NCI-H748 treated with DMSO at 0.1 percent for 48 hours (cell line): ENCODE measurements around the gene ANKRD34A.

Source experiments
- DNase-seq: peaks from one replicate; lab custom pipeline; 2025; lab: John Stamatoyannopoulos, UW

The ANKRD34A gene

DNA sequence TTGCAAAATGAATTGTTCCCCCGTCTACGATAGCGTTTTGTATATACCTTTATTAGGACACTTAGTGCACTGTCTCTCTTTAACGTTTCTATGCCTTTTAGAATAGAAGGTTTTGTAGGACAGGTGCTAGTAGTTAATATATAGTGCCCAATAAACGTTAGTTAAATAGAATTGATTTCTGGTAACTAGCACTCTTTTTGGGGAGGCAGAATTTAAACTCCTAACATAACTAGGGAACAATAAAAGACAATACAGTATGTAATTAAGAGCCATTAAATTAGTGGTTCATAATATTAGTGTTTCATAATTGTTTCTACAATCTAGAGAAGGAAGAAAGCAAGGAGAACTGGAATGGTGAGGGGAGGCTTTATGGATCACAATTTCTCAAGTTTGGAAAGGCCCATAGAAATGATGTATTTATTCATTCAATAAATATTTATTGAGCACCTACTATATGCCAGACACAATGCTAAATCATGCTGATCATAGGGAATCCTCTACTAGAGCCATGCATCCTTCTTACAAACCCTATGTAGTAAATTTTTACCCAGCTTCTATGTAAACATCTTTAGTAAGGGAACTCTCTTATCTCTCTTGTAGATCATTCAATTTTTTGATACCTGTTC is 857 bp upstream of the ANKRD34A start:
- DNase-seq, result no peak

DNA sequence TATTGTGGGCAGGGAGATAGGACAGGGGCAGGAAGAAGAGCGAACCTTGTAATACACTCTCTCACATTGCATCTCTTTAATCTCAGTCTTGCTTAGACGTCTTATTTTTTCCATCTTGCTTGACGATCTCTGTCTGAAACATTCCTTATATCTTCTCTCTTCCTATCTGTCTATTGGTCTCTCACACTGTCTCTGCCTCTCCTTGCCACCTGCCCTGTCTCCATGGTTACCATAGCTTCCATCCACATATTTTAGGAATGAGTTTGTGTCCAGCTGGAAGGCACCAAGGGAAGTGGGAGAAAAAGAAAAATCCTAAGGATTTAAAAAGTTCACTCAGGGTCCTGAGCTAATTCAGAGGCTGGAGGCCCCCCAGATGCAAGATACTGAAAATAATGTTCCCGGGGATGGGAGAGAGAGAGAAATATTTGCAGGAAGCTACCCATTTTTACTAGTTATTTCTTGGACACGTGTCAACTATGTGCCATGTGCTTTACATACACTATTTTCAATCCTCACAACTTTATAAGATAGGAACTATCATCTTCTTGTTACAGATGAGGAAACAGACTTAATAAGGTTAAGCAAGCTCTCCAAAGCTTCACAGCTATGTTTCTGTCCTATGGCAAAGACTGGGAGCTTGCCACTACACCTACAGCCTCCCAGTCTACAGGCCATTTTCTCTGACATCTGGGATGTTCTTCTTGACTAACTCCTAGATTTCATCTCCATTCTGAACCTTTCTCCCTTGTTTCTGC is 933 bp downstream of the ANKRD34A start:
- peak; percentile 49 for DNase-seq

DNA sequence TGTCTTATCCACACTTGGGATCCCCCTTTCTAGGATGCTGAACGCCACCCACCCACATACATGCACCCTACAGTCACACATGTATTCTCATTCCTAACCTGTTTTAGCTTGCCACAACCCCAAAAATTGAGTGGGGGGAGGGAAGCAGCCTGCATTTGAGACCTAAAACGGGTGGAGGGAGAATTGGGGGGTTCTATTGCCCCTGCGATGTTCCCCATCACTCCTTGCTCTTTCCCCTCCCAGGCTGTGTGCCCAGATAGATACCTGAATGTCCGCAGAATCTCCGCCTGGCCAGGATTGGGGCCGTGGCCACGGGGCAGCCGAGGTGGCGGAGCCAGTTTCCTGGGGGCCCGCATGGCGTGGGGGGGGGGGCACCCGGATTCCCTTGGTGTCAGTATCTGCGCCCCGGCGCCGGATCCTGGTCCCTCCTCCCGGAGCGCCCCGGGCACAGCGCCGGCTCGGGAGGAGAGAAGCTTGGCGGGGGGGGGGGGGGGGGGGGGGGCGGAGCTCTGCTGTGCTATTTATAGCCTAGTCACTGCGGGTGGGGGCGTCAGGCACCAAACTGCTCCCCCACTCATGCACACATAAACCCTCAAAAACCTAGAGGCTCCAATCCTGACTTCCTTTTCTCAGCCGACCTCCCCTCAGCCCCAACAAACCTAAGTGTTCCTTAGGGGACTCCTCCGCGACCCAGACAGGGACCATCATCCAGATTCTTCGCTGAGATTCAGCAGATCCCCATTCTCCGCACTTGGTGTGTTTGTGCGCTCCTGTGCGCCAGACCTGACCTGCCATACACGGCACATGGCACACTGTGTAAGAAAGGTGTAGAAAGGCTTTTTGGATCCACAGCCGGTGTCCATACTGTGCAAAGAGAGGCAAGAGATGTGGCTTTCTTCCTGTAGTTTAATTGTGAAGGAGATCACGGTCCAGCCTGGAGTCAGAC is 1.9 kb downstream of the ANKRD34A start:
- peak; percentile 29 for DNase-seq

DNA sequence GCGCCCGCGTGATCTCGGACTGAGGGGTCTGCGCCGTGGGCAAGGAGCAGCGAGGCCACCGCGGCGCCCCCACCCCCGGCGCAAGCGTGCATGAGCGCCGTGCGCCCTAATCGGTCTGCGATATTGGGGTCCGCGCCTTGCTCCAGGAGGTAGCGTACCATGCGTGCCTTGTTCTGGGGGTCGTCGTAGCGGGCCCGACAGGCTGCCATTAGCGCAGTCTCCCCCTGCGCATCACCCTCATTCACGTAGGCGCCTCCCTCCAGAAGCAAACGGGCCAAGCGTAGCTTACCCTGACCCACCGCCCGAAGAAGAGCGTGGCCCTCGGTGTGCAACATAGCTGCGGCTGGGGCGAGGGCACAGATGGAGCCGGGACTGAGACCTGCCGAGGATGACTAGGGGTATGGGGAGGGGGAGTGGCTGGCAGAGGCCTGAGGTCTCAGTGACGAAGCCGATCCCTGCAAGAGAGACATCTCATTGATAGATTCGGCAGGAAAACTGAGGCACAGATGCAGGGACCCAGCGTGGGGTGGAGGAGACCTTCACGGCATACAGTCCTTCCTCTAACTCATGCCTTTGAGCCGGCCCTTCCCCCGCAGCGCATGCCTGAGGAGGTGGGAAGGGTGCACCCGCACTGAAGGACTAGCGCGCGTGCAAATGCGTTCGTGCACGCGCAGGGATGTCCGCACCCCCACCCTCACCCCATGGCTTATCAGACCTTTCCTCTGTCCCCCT is 2.8 kb downstream of the ANKRD34A start:
- DNase-seq, result no peak

DNA sequence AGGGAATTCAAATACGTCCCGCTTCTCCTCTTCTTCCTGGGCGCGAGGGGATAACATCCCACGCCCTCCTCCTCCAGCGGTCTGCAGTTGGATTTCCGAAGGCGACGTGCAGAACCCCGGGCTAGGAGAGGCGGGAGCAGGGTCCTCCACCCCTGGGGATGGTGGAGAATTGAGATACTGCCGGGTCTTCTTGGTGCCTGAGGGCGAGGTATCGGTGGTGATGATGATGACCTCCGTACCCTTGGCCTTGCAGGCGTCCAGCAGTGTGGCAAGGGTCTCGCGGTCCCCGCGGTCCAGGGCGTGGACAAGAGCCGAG is 3.3 kb downstream of the ANKRD34A start:
- DNase-seq, result no peak

DNA sequence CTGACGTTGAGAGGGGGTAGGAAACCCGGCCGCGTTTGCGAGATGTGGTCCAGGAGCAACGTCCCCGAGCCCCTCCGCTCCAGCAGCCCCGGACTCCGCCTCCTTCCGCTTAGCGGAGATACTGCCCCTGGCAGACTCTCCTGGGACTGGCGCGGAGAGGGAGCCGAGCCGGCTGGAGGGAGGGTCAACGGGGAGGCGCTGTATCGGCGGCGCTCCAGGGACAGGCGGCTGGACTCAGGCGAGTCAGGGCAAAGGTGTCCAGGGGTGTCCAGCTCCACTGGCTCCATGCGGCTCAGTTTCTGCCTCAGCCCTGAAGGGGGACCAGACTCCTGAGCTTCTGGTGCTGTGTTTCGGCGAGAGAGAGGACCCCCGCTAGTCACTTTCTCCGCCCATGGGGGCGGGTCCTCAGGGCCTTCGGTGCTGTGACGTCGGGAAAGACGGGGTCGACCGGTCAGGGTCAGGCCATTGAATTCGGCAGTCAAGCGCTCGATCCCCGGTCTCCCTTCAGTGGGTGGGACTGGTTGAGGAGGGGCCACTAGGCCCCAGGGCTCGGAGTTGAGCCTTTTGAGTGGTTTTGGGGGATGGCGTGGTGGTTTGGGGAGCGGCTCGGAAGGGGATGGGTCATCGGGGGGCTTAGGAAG is 3.8 kb downstream of the ANKRD34A start:
- peak; percentile 52 for DNase-seq

DNA sequence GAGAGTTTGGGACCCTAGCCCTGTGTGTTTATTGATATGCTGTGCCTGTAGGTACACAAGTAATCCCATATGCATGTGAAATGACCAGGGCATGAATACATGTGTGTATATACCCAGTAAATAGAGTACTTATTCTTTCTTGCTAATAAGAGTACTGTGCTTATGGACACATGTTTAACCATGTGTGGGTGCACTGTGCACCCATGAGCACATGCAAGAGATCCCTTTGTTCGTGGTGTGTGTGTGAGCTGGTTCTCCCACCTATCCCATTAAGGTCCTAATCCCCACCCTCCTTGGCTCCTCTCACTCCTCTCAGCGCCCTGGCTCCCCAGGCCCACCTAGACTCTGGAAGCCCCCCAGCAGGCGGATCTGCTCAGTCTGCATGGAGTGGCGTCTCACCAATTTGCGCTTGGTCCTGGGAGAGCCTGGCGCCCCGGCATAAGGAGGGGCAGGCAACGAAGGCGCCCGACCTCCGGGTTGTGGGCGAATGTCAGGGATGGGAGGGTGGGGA is 4.4 kb downstream of the ANKRD34A start:
- no peak for DNase-seq

DNA sequence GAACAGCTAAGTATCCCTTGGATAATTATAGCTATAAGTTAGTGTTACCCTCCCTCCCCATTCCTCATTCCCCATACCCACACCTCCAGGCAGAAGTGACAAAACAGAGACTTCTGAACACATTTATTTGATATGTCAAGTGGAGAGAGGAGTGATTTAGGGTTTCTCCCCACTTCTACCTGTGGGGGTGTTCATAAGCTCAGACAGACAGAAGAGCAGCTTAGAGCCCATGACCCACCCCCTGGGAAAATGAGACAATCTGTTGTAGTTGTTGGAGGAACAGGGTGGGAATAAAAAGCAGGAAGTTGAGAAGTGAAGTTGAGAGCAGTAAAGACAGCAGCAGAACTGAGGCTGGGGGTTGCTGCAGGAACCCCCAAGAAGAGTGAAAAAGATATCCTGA is 5.0 kb downstream of the ANKRD34A start:
- DNase-seq, result no peak

DNA sequence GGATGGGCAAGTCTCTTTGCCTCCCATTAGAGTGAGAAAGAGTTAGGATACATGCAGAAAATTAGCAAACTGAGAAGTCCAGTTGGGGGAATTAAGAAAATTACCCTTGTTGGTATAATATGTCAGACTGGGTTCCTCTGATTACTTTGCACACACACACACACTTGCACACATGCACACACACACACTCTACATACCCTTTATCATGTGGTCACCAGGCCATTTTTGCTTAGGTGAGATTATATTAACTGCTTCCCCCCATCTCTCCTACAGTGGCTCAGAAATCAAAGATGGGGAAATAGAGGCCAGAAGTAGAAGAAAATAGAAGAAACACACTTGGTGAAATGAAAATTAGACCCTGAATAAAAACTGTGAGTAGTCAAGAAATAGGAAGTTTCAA is 5.6 kb downstream of the ANKRD34A start:
- DNase-seq, result no peak

DNA sequence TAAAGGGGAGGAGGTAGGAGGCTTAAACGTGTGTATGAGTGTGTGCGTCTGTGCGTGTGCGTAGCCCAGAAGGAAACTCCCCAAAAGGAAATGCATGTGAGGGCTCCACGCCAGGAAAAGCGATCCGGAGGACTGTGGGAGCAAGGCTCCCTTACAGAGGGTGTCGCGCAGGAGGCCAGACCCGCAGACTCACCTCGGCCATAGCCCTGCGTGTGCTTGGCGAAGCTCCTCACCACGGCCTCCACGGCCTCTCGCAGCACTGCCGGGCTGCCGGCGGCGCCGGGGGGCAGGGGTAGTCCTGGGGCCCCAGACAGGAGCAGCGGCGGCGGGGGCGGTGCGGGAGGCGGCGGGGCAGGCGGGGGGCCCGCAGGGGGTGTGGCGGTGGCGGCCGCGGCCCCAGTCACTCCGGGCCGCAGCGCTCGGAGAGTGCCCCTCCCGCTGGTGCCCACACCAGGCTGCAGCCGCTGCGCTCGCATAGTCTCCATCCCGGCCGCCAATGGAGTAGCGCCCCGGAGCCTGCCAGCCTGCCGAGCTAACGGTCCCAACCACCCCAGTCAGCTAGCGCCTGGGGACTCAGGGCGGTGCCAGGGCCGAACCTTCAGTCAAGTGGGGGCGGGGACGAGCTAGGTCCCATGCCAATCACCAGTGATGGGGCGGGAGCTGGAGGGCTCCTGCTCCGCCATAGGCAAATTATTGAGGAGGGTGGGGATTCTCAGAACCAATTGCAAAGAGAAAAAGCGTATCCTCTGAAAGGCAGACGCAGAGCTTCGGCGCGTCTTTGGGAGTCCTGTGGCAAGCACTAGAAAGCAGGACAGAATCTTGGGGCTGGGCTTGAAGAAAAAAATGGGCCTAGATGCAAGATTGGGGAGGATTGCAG is 6.7 kb downstream of the ANKRD34A start, which contains the start of gene LIX1L:
TSS of gene LIX1L (minus strand) at position 575 of the 877 bp plus-strand sequence. CDS start at position 485, 90 bp downstream.
- peak; percentile 89 for DNase-seq

DNA sequence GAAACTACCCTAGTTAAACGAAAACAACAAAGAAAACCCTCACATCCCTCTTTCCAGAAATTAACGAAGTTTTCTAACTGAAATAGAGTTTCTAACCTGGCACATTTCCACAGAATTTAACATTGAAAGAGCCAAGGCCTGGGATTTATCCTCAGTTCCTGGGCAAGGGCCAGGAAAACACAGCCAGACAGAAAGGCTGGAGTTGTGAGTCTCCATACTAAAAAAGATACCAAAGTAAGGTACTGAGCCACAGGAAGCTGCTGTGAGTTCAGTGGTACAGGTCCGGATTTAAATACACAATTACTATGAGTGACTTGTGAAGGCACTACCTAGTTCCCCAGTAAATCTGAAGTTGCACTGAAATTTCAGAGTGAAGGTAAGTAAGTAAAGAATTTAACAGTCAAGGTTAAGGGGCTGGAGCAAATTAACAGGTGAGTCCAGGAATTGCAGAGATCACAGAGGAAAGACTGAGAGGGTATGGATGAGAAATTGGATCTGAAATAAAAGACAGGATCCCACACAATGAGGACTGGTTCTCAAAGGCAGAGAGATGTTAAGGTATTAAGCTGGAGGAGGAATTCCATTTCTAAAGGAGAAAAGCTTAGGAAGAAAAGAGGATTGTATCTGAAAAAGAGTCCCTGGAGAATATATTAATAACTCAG is 7.5 kb downstream of the ANKRD34A start:
- no peak for DNase-seq

DNA sequence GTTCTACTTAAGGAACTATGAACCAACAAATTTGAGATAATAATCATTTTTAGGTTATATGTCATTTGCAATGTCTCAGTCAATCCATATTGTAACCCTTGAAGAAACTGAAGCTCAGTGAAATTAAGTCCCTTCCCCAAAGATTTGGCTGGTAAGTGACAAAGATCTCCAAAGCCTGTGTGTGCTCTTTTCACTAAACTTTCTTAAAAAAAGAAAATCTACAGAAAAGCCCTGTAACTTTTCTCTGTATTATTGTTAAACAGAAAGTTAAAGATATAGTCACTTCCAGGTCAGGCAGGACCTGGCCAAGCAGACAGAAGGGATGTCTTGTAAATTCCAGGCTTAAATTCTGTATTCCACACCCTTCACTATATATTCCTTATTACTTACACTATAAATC is 8.0 kb downstream of the ANKRD34A start:
- DNase-seq, result no peak

DNA sequence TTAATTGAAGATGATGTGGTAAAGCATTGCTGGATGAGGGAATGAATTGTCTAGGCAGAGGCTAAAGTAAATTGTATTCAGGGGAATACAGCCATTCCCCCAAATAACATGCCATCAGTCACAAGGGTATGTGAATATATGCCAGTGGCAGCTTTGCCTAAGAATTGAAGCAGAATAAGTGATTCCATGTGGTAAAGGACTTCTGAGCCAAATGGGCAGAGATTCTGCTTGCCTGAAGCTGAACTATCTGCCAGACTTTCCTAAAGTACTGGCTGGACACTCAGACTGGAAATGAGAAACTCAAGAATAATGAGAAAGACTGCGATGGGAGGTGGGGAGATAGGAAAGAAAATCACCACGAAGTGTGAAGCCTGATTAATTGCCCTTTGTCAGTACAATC is 8.9 kb downstream of the ANKRD34A start:
- DNase-seq, result no peak

DNA sequence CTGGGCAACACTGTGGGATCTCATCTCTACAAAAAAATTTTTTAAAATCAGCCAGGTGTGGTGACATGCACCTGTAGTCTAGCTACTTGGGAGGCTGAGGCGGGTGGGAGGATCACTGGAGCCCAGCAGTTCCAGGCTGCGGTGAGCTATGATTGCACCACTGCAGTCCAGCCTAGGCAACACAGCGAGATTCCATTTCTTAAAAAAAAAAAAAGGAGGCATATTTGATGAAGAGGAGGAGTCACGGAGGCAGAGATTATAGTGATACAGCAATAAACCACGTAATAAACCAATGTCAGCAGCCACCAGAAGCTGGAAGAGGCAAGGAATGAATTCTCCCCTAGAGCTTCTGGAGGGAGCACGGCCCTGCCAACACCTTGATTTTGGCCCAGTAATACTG is 10.5 kb downstream of the ANKRD34A start:
- DNase-seq, result no peak

DNA sequence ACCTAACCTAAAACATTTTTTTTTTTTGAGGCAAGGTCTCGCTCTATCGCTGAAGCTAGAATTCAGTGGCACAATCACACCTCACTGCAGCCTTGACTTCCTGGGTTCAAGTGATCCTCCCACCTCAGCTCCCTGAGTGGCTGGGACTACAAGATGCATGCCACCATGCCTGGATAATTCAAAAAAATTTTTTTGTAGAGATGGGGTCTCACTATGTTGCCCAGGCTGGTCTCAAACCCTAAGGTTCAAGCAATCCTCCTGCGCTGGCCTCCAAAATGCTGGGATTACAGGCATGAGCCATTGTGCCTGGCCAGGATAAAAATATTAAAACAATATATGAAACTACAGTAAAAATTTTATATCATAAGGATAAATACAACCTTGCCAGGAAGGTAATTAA is 11.5 kb downstream of the ANKRD34A start:
- no peak for DNase-seq

DNA sequence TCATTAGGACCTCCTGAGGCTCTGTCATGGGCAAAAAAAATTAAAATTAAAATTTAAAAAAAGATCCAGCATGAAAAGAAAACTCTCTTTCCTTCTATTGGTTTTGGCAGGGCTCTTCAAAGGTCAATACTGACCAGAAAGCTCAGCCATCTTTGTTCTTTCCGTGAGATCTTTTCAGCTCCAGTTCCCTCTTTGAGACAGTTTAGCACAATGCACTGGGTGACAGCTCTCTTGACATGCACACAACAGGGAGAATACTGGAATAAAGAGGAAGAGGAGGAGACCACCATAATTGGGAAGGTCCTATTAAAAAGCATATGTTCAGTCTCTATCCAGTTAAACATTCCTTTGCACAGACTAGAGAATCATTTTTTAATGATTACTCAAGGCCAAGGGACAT is 12.8 kb downstream of the ANKRD34A start:
- DNase-seq, result no peak

DNA sequence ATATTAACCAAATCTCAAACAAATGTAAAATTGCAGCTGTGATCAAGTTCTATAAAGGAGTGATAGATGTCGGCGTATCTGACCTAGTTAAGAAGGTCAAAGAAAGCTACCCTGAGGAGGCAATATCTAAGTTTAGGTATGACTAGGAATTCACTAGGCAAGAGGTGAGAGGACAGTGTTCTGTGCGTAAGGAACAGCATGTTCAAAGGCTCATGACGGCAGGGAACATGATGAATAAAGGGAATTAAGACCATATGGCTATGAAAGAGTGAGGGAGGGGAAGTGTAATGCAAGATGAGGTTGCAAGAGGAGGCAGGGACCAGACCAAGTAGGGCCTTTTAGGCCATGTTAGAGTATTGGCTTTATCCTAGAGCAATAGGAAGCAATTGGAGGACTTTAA is 15.2 kb downstream of the ANKRD34A start:
- DNase-seq, result no peak

DNA sequence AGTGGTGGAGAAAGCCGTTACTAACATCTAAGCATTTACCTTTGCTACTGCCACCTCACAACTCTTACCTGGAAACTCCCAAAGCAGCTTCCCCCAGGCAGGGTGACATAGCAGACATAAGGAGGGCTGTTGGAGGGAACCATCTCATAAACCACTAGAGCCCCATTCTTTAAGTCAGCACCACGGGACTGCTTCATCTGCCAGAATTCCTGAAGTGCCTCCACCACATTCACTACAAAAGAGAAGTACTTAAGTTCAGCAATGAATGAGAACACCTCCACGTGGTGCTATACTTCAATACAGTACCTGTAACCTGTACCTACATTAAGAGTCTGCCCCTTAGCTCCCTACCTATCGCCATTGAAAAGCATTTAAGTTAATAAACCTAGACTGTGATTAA is 16.8 kb downstream of the ANKRD34A start:
- DNase-seq, result no peak

DNA sequence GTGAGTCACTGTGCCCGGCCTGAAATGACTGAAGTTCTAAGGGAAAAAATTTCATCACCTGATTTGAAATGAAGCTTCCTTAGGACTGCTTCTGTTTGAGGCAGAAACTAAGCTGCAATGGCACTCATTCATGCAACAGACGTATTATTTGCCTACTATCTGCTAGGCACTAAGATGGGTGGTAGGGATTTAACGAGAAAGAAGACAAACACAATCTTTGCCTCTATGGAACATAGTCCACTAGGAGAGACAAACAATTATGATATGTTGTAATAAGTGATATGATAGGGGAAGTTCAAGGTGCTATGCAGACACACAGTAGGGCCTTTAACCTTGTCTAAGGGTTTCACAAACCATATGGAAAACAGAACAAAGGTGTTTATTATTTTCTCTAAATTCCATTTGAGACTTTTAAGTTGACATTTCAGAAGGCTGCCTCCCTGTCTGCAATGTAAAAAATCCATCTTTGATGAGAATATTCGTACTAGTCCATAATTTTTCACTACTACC is 17.8 kb downstream of the ANKRD34A start:
- DNase-seq, result no peak

DNA sequence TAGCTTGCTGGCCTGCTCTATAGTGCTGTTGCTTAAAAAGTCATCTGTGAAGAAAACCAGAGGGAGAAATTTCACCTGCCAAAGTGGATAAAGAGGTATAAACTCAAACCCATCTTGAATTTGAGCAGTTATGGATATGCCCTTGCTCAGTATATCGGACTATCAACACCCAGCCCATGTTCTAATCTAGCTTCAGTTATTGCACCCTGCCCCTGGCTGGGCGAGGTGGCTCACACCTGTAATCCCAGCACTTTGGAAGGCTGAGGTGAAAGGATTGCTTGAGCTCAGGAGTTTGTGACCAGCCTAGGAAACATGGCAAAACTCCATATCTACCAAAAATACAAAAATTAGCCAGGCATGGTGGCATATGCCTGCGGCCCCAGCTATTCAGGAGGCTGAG is 19.8 kb downstream of the ANKRD34A start:
- no peak for DNase-seq
